Endothelial cell of umbilical vein (primary cell): ENCODE results near the gene CSPG5. TPM values are rescaled to one million over a fixed set of nuclear protein-coding genes. Genes with fewer than 3 reads are reported as not detected.

ENCODE experiments used
- BruUV-seq: library from RNA; stranded (reverse); fragments of 400-500 nt; replicated peaks from 2 replicates; lab custom pipeline; 2021; lab: Mats Ljungman, UMichigan
- CTCF ChIA-PET: fragments of 300-600, 350-600 bp; sonication (Branson Sonifier 250); formaldehyde crosslinking; loops from one replicate; lab custom pipeline; 2021; ENCODE audit warnings: antibody characterized with exemption, inconsistent platforms; lab: Charles Lee
- POLR2A ChIA-PET: fragments of 300-600, 350-600 bp; sonication (Branson Sonifier 250); formaldehyde crosslinking; loops from one replicate; lab custom pipeline; 2021; ENCODE audit warnings: antibody characterized with exemption, inconsistent platforms; lab: Charles Lee
- DNase-seq: peaks from one replicate; pipeline ENCODE4 v3.0.0-alpha.2; 2011; ENCODE audit warnings: low read depth, low spot score
- FAIRE-seq: peaks from 2 replicates; lab custom pipeline; 2011; peaks lifted over from hg19 to GRCh38; lab: Jason Lieb, UNC
- H2AFZ ChIP-seq: 2 replicates; pipeline ENCODE4 v1.6.0; 2012; ENCODE audit warnings: low read depth, low read length, control low read depth, inconsistent platforms
- H3K27ac ChIP-seq: 2 replicates; pipeline ENCODE4 v1.5.1; 2011; ENCODE audit warnings: low read depth, mild to moderate bottlenecking, control low read depth, low read length, moderate library complexity; ENCODE audit not compliant: insufficient read depth
- H3K27me3 ChIP-seq, 2 experiments: 2 replicates each; pipeline versions ENCODE4 v1.6.0 to v1.6.1; 2011; ENCODE audit warnings: low read length in 2 of 2, mixed read lengths in 1 of 2; ENCODE audit not compliant: control insufficient read depth in 2 of 2, insufficient read depth in 2 of 2
- H3K36me3 ChIP-seq, 2 experiments: 2 replicates in 1 of 2; 3 replicates in 1 of 2; pipeline ENCODE4 v1.5.1; 2011; ENCODE audit warnings: low read length in 2 of 2, mild to moderate bottlenecking in 1 of 2, moderate library complexity in 1 of 2; ENCODE audit not compliant: control insufficient read depth in 2 of 2, insufficient read depth in 2 of 2; ENCODE audit errors: extremely low read depth in 1 of 2
- H3K4me1 ChIP-seq: 3 replicates; pipeline ENCODE4 v1.5.1; 2011; ENCODE audit warnings: mild to moderate bottlenecking, low read length; ENCODE audit not compliant: control insufficient read depth, insufficient read depth; ENCODE audit errors: extremely low read depth
- H3K4me2 ChIP-seq: 2 replicates; pipeline ENCODE4 v1.6.1; 2011; ENCODE audit warnings: low read length, control low read depth, mixed read lengths; ENCODE audit not compliant: insufficient read depth
- H3K4me3 ChIP-seq, 3 experiments: fragments of 200-600 bp in 1 of 3; sonication (generic), shearing (Covaris generic) in 1 of 3; replicated peaks in 1 of 3; 2 replicates each; pipeline ENCODE4 v1.5.1; 2011 to 2016; ENCODE audit warnings: control low read depth in 3 of 3, low read length in 3 of 3, mild to moderate bottlenecking in 2 of 3, inconsistent platforms in 1 of 3, low read depth in 1 of 3, moderate library complexity in 1 of 3; ENCODE audit not compliant: insufficient read depth in 1 of 3
- H3K79me2 ChIP-seq: 2 replicates; pipeline ENCODE4 v1.6.0; 2012; ENCODE audit warnings: low read length, inconsistent platforms; ENCODE audit not compliant: control insufficient read depth, insufficient read depth
- H3K9ac ChIP-seq: replicated peaks from 2 replicates; pipeline ENCODE3; 2011; ENCODE audit warnings: low read length, control low read depth; ENCODE audit not compliant: insufficient read depth; ENCODE audit errors: extremely low read depth
- H3K9me1 ChIP-seq: replicated peaks from 3 replicates; pipeline ENCODE4 v1.6.0; 2011; ENCODE audit warnings: mild to moderate bottlenecking, low read length; ENCODE audit not compliant: control insufficient read depth, insufficient read depth; ENCODE audit errors: extremely low read depth
- H3K9me3 ChIP-seq: replicated peaks from 2 replicates; pipeline ENCODE4 v1.5.1; 2012; ENCODE audit warnings: low read length, inconsistent platforms; ENCODE audit not compliant: control insufficient read depth, insufficient read depth
- H4K20me1 ChIP-seq: replicated peaks from 2 replicates; pipeline ENCODE3; 2011; ENCODE audit warnings: mild to moderate bottlenecking, low read length; ENCODE audit not compliant: control insufficient read depth, insufficient read depth; ENCODE audit errors: extremely low read depth
- CTCF ChIP-seq, 2 donors: IDR thresholded peaks; 1 replicate in 1 of 2; 2 replicates in 1 of 2; pipeline ENCODE4 v1.5.1; 2011; ENCODE audit warnings: low read length in 2 of 2, mild to moderate bottlenecking in 2 of 2, moderate library complexity in 2 of 2, control low read depth in 1 of 2, inconsistent platforms in 1 of 2, low read depth in 1 of 2; ENCODE audit not compliant: insufficient read depth in 1 of 2; ENCODE audit errors: extremely low read depth in 1 of 2
- EZH2 ChIP-seq: IDR thresholded peaks from 2 replicates; pipeline ENCODE4 v1.6.1; 2012; ENCODE audit warnings: borderline replicate concordance, low read depth, mild to moderate bottlenecking, moderate library complexity, low read length, inconsistent platforms; ENCODE audit not compliant: severe bottlenecking
- FOS ChIP-seq: IDR thresholded peaks from 2 replicates; pipeline ENCODE4 v1.6.1; 2011; ENCODE audit warnings: mild to moderate bottlenecking, low read length, moderate library complexity, borderline replicate concordance; ENCODE audit not compliant: insufficient read depth
- GATA2 ChIP-seq: IDR thresholded peaks from 2 replicates; pipeline ENCODE4 v1.7.0; 2011; ENCODE audit warnings: low read depth, mild to moderate bottlenecking, moderate library complexity, mixed read lengths, low read length; ENCODE audit not compliant: insufficient read length, insufficient read depth
- JUN ChIP-seq: IDR thresholded peaks from 2 replicates; pipeline ENCODE4 v1.6.1; 2011; ENCODE audit warnings: borderline replicate concordance, low read depth; ENCODE audit not compliant: insufficient read length, insufficient read depth
- MAX ChIP-seq: IDR thresholded peaks from 2 replicates; pipeline ENCODE4 v1.6.1; 2011; ENCODE audit not compliant: insufficient read depth, insufficient read length
- MYC ChIP-seq: IDR thresholded peaks from one replicate; pipeline ENCODE4 v1.6.1; 2011; ENCODE audit warnings: mild to moderate bottlenecking, low read depth, low read length
- POLR2A ChIP-seq: IDR thresholded peaks from 2 replicates; pipeline ENCODE4 v1.6.1; 2012; ENCODE audit warnings: low read depth, mild to moderate bottlenecking, control low read depth, low read length
- POLR2AphosphoS5 ChIP-seq: IDR thresholded peaks from 2 replicates; pipeline ENCODE4 v1.6.1; 2012; ENCODE audit warnings: low read depth, mild to moderate bottlenecking, control low read depth, low read length, moderate library complexity; ENCODE audit not compliant: insufficient read depth
- dilution Hi-C: fragments of 300-500 bp; cut with MboI; formaldehyde crosslinking; loops from one replicate; pipeline ENCODE4 v1.15.0; 2019; ENCODE audit warnings: low sequenced_read_pairs; ENCODE audit not compliant: extremely low pct_ligation_motif_present
- intact Hi-C: fragments of 100-400 bp; cut with micrococcal nuclease; formaldehyde crosslinking; loops from one replicate; pipeline ENCODE4 v1.10.0; 2022
- polyA plus RNA-seq, 4 experiments: library from polyadenylated mRNA; depleted of rRNA in 3 of 4; stranded (reverse) in 3 of 4; unstranded in 1 of 4; fragments of >200 nt; gene quantifications; 2 replicates each; pipeline versions ENCODE4 v1.2.1 to v1.2.3, GENCODE V29; 2011 to 2012; ENCODE audit warnings: missing spikeins in 1 of 4
- total RNA-seq: library from RNA; stranded (reverse); gene quantifications from 2 replicates; pipeline ENCODE4 v1.2.3, GENCODE V29; 2021

The CSPG5 gene
- total and polyA plus RNA-seq, 2 donors (not counting 3 experiments of a cell fraction or from before 2014, with no cell fraction given) = 0.32 to 0.55 TPM

DNA sequence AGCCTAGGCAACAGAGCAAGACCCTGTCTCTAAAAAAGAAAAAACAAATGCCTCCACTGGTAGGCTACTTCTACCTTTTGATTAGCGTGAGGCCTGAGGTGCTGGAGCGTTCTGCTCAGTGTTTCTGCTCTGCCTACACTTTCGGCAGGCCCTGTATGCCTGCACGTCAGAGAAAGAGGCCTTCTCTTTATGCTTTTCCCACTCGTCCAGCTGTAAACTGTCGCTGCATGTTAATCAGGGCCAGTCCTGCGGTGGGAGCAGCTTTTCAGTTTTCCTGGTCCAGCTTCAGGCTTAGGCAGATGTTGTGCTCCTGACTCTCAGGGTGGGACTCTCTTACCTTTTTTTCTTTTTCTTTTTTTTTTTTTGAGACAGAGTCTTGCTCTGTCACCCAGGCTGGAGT, 25.3 kb downstream of the CSPG5 start:
- intact Hi-C loops = no loop called here
- no peaks in the 10 kb centered on the region for H3K4me1 ChIP-seq
- no peaks in the 10 kb centered on the region for H3K9me1 ChIP-seq
- no peak overlapping the region for H3K4me3 ChIP-seq
- DNase-seq (no peak), FAIRE-seq (no peak)
- ChIA-PET POLR2A (no interaction called here), CTCF (interaction anchor here (2.9 kb wide), 1 partner anchor 31 kb away, joined by 7 read pairs; no protein-coding TSS in a partner anchor)
- TF ChIP-seq CTCF (IDR thresholded peaks at IDR 0.05; ENCODE audit: extremely low read depth in 1 of 2, insufficient read depth in 1 of 2, low read depth in 1 of 2, low read length in 2 of 2) (no peak), MYC (no peak), POLR2A (no peak), POLR2AphosphoS5 (no peak), GATA2 (no peak), JUN (no peak), MAX (no peak), FOS (no peak), EZH2 (no peak)
- no peak overlapping the region for H2AFZ ChIP-seq
- dilution Hi-C loops = no loop called here
- peaks cover 4 to 13% of the 10 kb centered on the region in 2 experiments for H3K27me3 ChIP-seq
- no TSS peak for BruUV-seq
- no peaks in the 10 kb centered on the region for H3K36me3 ChIP-seq
- no peaks in the 10 kb centered on the region for H4K20me1 ChIP-seq
- H3K9ac ChIP-seq = no peak overlapping the region
- H3K27ac ChIP-seq = no peak overlapping the region
- H3K79me2 ChIP-seq = no peaks in the 10 kb centered on the region
- H3K4me2 ChIP-seq = no peak overlapping the region
- no peaks in the 10 kb centered on the region for H3K9me3 ChIP-seq
